T-cell (primary cell): ENCODE results near the gene RPTOR. TPM values are rescaled to one million over a fixed set of nuclear protein-coding genes. Genes with fewer than 3 reads are reported as not detected.

Source experiments
- ATAC-seq, 4 experiments: fragments of 200-7000 bp in 3 of 4; fragments of 150-1000 bp in 1 of 4; cut with Tn5 transposase; replicated peaks in 1 of 4; 1 replicate in 3 of 4; 2 replicates in 1 of 4; pipeline ENCODE4 v1.10.0; 2021; ENCODE audit warnings: moderate library complexity in 3 of 4, mild to moderate bottlenecking in 2 of 4, moderate number of reproducible peaks in 1 of 4
- CTCF ChIA-PET, 2 donors: fragments of 300-600 bp; sonication (Branson Sonifier 250); formaldehyde crosslinking; loops; one replicate each; lab custom pipeline; 2022; ENCODE audit warnings: antibody characterized with exemption in 2 of 2; lab: Charles Lee
- POLR2A ChIA-PET, 2 donors: fragments of 300-600 bp; sonication (Branson Sonifier 250); formaldehyde crosslinking; loops; one replicate each; lab custom pipeline; 2022; ENCODE audit warnings: antibody characterized with exemption in 2 of 2; lab: Charles Lee
- DNase-seq, 35 experiments: peaks; one replicate each; pipeline versions ENCODE4 v3.0.0 to v3.0.0-alpha.2; 2013 to 2023
- H3K27ac ChIP-seq: one replicate; pipeline ENCODE4 v1.5.1; 2013; ENCODE audit warnings: low read length
- H3K27me3 ChIP-seq, 2 experiments: replicated peaks in 1 of 2; 1 replicate in 1 of 2; 2 replicates in 1 of 2; pipeline versions ENCODE4 v1.6.1 to v1.7.0; 2013; ENCODE audit warnings: low read length in 1 of 2, mixed read lengths in 1 of 2; ENCODE audit not compliant: control insufficient read depth in 2 of 2, insufficient read depth in 2 of 2; ENCODE audit errors: extremely low read depth in 1 of 2
- H3K36me3 ChIP-seq, 2 donors: 1 replicate in 1 of 2; 2 replicates in 1 of 2; pipeline versions ENCODE4 v1.6.1 to v1.7.0; 2013; ENCODE audit warnings: low read length in 1 of 2; ENCODE audit not compliant: control insufficient read depth in 2 of 2, insufficient read depth in 1 of 2; ENCODE audit errors: extremely low read depth in 1 of 2
- H3K4me1 ChIP-seq, 2 experiments: 1 replicate in 1 of 2; 2 replicates in 1 of 2; pipeline versions ENCODE4 v1.6.1 to v1.7.0; 2013; ENCODE audit warnings: low read length in 2 of 2, mixed read lengths in 1 of 2; ENCODE audit not compliant: insufficient read depth in 2 of 2, control insufficient read depth in 1 of 2; ENCODE audit errors: extremely low read depth in 1 of 2
- H3K4me3 ChIP-seq, 2 donors: 1 replicate in 1 of 2; 2 replicates in 1 of 2; pipeline versions ENCODE4 v1.5.1 to v1.7.0; 2013; ENCODE audit warnings: mild to moderate bottlenecking in 2 of 2, low read length in 1 of 2, moderate library complexity in 1 of 2; ENCODE audit not compliant: control insufficient read depth in 1 of 2; ENCODE audit errors: extremely low read depth in 1 of 2
- H3K9me3 ChIP-seq: 2 replicates; pipeline ENCODE4 v1.7.0; 2013
- H3K27ac Mint-ChIP-seq, 2 donors: one replicate each; pipeline ENCODE4 v1.8.0; 2020 to 2021; ENCODE audit warnings: mild to moderate bottlenecking in 2 of 2, mixed read lengths in 2 of 2
- H3K27me3 Mint-ChIP-seq, 2 donors: one replicate each; pipeline ENCODE4 v1.8.0; 2021 to 2022; ENCODE audit warnings: mixed read lengths in 2 of 2
- H3K36me3 Mint-ChIP-seq: one replicate; pipeline ENCODE4 v1.8.0; 2021; ENCODE audit warnings: mixed read lengths
- H3K4me1 Mint-ChIP-seq, 3 donors: one replicate each; pipeline ENCODE4 v1.8.0; 2020 to 2022; ENCODE audit warnings: mixed read lengths in 3 of 3, mild to moderate bottlenecking in 1 of 3
- H3K4me3 Mint-ChIP-seq, 3 donors: one replicate each; pipeline ENCODE4 v1.8.0; 2020 to 2022; ENCODE audit warnings: mild to moderate bottlenecking in 3 of 3, mixed read lengths in 3 of 3, moderate library complexity in 3 of 3
- H3K9me3 Mint-ChIP-seq, 3 donors: one replicate each; pipeline ENCODE4 v1.8.0; 2020 to 2022; ENCODE audit warnings: mixed read lengths in 3 of 3
- WGBS: methylation state at CpG from one replicate; pipeline ENCODE4 v1.1.5; 2013; ENCODE audit warnings: missing lambda C conversion rate; ENCODE audit not compliant: insufficient coverage; 5-methylcytosine and 5-hydroxymethylcytosine counted together
- total RNA-seq, 35 experiments: library from RNA in 6 of 35; stranded (reverse) in 6 of 35; fragments of 120-200 nt in 1 of 35; gene quantifications; one replicate each; pipeline versions ENCODE4 v1.2.1 to v1.2.4 and lab custom pipeline; 2013 to 2026

Gene RPTOR
- total RNA-seq, 5 donors from 2014 or later (not counting 1 experiment from before 2014, with no cell fraction given), result 59.4 to 76.8 (median 71.4) TPM

- H3K27me3 ChIP-seq, result no peaks in the 10 kb centered on the region
- H3K4me3 ChIP-seq, result no peak overlapping the region
- no peaks in the 10 kb centered on the region for H3K9me3 ChIP-seq
- peak overlapping the region; percentile 59 for H3K27ac ChIP-seq
- POLR2A ChIA-PET, result no interaction called here
- WGBS, result 80% methylated on average over 1 of the region's 21 CpGs
- peak overlapping the region; percentile 83 to 95 for H3K27ac Mint-ChIP-seq
- DNase-seq, result peak in 33 of 35 experiments; percentile 18 to 73 (median 38)
- H3K9me3 Mint-ChIP-seq, result no peaks in the 10 kb centered on the region
- H3K4me1 Mint-ChIP-seq, result peaks cover 34 to 62% (median 47%) of the 10 kb centered on the region in 3 donors
- ATAC-seq, result peak; percentile 86 to 100 (median 97)
- peak overlapping the region in 2 of 3 donors; percentile 41 to 44 for H3K4me3 Mint-ChIP-seq
- peaks cover 29 to 48% of the 10 kb centered on the region in 2 donors for H3K36me3 ChIP-seq
- peaks cover 4 to 38% of the 10 kb centered on the region in 2 experiments for H3K4me1 ChIP-seq
- CTCF ChIA-PET, result no interaction called here
- no peaks in the 10 kb centered on the region for H3K27me3 Mint-ChIP-seq
- H3K36me3 Mint-ChIP-seq, result peaks cover 48% of the 10 kb centered on the region
These were observed 311.6 kb downstream of the RPTOR start for GRCh38 chr17:80855948-80856862.

- Mint-ChIP-seq H3K27me3 (no peaks in the 10 kb centered on the region), H3K36me3 (peaks cover 46% of the 10 kb centered on the region), H3K9me3 (no peaks in the 10 kb centered on the region), H3K4me1 (peaks cover 43 to 67% (median 52%) of the 10 kb centered on the region in 3 donors), H3K4me3 (peak overlapping the region in 2 of 3 donors; percentile 41 to 44), H3K27ac (peak overlapping the region; percentile 83 to 95)
- ChIA-PET CTCF (no interaction called here), POLR2A (no interaction called here)
- DNase-seq (no peak), ATAC-seq (peak; percentile 6 to 33 (median 26))
- Histone ChIP-seq H3K27me3 (no peaks in the 10 kb centered on the region), H3K36me3 (peaks cover 26 to 42% of the 10 kb centered on the region in 2 donors), H3K27ac (peak overlapping the region; percentile 59), H3K4me3 (no peak overlapping the region), H3K4me1 (peaks cover 12 to 47% of the 10 kb centered on the region in 2 experiments), H3K9me3 (no peaks in the 10 kb centered on the region)
- WGBS, result 97% methylated on average over 24 of the region's 27 CpGs
These were observed 312.5 kb downstream of the RPTOR start for GRCh38 chr17:80856863-80857755.

GRCh38 chr17:80857756-80858171 is 313.1 kb downstream of the RPTOR start:
- H3K27me3 ChIP-seq, result no peaks in the 10 kb centered on the region
- H3K36me3 Mint-ChIP-seq, result peaks cover 47% of the 10 kb centered on the region
- no peaks in the 10 kb centered on the region for H3K9me3 ChIP-seq
- no peak overlapping the region for H3K4me3 Mint-ChIP-seq
- H3K27me3 Mint-ChIP-seq, result no peaks in the 10 kb centered on the region
- ChIA-PET CTCF (no interaction called here), POLR2A (no interaction called here)
- no peak for DNase-seq
- H3K9me3 Mint-ChIP-seq, result no peaks in the 10 kb centered on the region
- peak overlapping the region in 1 of 2 donors; percentile 39 for H3K27ac Mint-ChIP-seq
- WGBS, result 96% methylated on average over 25 of the region's 25 CpGs
- H3K36me3 ChIP-seq, result peaks cover 21 to 39% of the 10 kb centered on the region in 2 donors
- no peak overlapping the region for H3K4me3 ChIP-seq
- peaks cover 14 to 54% of the 10 kb centered on the region in 2 experiments for H3K4me1 ChIP-seq
- ATAC-seq, result no peak
- no peak overlapping the region for H3K27ac ChIP-seq
- H3K4me1 Mint-ChIP-seq, result peaks cover 46 to 72% (median 49%) of the 10 kb centered on the region in 3 donors

GRCh38 chr17:80858301-80859001 is 313.8 kb downstream of the RPTOR start:
- ChIA-PET CTCF (no interaction called here), POLR2A (no interaction called here)
- no peak overlapping the region for H3K4me3 Mint-ChIP-seq
- H3K27me3 ChIP-seq, result no peaks in the 10 kb centered on the region
- no peaks in the 10 kb centered on the region for H3K9me3 ChIP-seq
- no peaks in the 10 kb centered on the region for H3K27me3 Mint-ChIP-seq
- DNase-seq, result no peak
- no peak overlapping the region for H3K27ac ChIP-seq
- ATAC-seq, result no peak
- H3K4me1 Mint-ChIP-seq, result peaks cover 46 to 75% (median 52%) of the 10 kb centered on the region in 3 donors
- peaks cover 14 to 54% of the 10 kb centered on the region in 2 experiments for H3K4me1 ChIP-seq
- H3K27ac Mint-ChIP-seq, result peak overlapping the region in 1 of 2 donors; percentile 39
- H3K4me3 ChIP-seq, result no peak overlapping the region
- 93% methylated on average over 20 of the region's 20 CpGs for WGBS
- peaks cover 17 to 40% of the 10 kb centered on the region in 2 donors for H3K36me3 ChIP-seq
- peaks cover 0 to 4% (median 0%) of the 10 kb centered on the region in 3 donors for H3K9me3 Mint-ChIP-seq
- peaks cover 52% of the 10 kb centered on the region for H3K36me3 Mint-ChIP-seq

GRCh38 chr17:80859002-80859941 is 314.6 kb downstream of the RPTOR start:
- no peaks in the 10 kb centered on the region for H3K27me3 Mint-ChIP-seq
- H3K4me3 ChIP-seq, result no peak overlapping the region
- H3K9me3 ChIP-seq, result no peaks in the 10 kb centered on the region
- no peak overlapping the region for H3K4me3 Mint-ChIP-seq
- H3K27ac ChIP-seq, result no peak overlapping the region
- peaks cover 2 to 8% (median 4%) of the 10 kb centered on the region in 3 donors for H3K9me3 Mint-ChIP-seq
- peaks cover 16 to 40% of the 10 kb centered on the region in 2 donors for H3K36me3 ChIP-seq
- peaks cover 60% of the 10 kb centered on the region for H3K36me3 Mint-ChIP-seq
- CTCF ChIA-PET, result no interaction called here
- ATAC-seq, result no peak
- no peaks in the 10 kb centered on the region for H3K27me3 ChIP-seq
- peaks cover 46 to 75% (median 52%) of the 10 kb centered on the region in 3 donors for H3K4me1 Mint-ChIP-seq
- POLR2A ChIA-PET, result no interaction called here
- 96% methylated on average over 39 of the region's 40 CpGs for WGBS
- H3K4me1 ChIP-seq, result peaks cover 14 to 54% of the 10 kb centered on the region in 2 experiments
- H3K27ac Mint-ChIP-seq, result peak overlapping the region; percentile 48 to 63
- no peak for DNase-seq
